Activated CD8-positive, alpha-beta memory T cell treated with anti-CD3 and anti-CD28 coated beads for 48 hours (primary cell): ENCODE measurements around the gene LRMDA.
"Not testable (repeated sequence)": the region's sequence is repeated elsewhere in the genome, so short reads cannot be mapped to it uniquely, and the experiment has no call there.

ENCODE experiments used
- DNase-seq, 3 experiments: peaks; one replicate each; pipeline ENCODE4 v3.0.0-alpha.2; 2020; ENCODE audit warnings: low read depth in 2 of 3, low spot score in 2 of 3

LRMDA gene

DNA sequence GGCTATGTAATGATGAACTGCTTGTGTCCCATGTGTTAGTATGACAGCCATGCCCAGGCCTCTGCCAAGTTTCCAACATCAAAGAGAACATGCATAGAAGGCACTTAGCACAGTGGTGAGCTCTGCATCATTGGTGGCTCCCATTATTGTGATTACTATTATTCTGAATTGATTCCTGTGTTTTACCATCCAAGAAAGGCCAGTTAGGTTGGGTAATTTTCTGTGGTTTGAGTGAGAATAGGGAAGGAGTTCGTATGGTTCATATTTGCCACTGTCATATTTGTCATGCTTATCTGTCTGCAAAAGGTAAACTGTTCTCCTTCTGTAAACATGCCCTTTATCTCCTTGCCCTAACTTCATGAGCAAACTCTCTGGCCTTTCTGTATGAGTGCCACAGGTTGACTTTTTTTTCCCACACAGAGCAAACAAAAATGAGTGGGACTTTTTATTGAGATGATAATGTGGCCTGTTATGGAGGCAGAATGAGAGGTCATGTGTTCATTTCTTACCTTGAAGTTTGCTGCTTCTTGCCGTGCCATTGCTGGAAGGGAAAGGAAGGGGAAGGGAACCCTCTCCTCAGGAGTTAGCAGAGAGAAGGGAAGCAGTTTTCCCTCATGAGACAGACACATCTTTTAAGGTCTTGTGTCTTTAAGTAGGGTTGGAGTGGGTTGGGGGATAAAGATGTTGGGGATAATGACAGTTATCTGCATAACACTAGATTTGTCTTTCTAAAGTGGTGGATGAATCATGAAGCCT is 301.9 kb downstream of the LRMDA start:
- DNase-seq: no peak

DNA sequence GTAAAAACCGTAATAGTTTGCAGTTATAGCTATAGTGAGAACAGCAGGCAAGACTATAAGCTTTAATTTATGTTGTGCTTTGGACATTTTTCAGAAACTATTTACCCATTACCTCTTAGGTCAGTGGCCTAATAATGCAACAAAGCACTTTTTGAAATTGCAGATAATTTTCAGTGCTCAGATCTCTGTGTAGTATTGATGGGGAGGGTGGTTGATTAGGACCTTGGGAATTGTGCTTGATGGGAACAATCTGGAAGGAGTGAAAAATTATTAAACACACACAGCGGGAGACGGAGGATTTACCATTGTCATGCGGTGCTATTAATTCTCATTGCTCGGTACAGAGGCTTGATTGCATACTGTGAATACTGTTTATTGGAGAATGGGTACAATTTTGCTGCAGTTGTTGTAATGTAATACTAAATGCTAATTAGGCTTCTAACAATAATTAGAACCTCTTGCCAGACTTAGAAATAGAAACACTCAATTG is 304.8 kb downstream of the LRMDA start:
- DNase-seq: no peak

DNA sequence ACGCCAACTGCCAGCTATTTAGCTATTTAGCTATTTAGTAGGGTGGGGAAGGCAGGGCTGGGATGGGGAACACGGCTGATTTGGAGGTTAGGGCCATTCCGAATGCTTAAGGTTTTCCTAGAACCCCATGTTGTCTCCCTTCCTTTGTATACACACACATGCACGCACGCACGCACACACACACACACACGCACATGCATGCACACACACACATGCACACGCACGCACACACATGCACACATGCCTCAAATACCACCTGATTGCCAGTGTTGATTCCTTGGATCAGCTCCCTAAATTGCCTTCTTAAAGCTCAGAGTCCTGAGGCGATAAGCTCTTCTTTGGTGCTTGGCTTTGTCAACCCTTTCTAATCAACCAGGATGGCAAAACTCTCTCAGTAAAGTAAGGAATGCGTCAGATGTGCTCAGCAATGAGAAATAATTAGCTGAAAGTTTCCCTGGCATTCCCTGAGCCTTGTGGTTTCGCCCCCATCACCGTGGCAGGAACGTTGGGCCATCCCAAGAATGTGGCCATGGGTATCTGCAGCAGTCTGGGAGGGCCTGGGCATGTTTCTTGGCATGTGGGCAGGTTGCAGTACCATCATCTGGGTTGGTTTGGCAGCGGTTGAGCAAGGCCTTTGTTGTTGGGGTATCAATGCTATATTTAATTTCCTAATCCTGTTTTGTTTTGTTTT is 305.6 kb downstream of the LRMDA start:
- no peak for DNase-seq

DNA sequence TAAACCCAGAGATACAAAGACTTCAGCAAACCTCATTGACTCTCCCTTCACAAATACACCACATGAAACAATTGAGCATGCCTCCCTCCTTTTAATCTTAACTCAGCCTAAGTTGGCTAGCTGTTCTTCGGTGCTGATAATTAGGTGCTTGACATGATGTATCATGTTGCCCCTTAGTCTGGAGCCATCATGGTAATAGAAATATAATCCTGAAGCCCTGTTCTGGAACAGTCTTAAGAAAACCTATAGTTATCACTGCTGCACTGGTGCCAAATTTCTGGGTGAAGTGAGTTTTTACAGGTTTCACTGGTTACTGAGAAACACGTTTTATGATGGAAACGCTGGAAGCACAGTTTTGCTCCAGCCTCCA is 306.1 kb downstream of the LRMDA start:
- no peak for DNase-seq

DNA sequence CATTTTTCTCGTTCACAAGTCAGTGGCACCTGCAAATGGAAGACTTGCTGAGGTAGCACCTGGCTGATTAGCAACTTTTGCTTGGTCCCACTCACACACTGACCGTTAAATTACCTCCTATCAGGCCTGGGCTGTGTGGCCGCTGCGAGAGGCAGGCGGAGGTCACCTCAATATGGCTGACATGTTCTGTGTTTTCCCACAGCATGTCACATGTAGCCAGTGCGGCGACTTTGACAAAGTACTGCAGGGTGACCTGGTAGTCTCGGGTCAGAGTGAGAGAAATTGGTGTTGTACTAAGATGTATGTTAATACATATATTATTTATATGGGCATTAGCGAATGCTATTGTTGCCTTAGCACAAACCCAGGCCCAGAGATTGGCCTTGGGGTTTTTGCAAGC is 307.5 kb downstream of the LRMDA start:
- no peak for DNase-seq

DNA sequence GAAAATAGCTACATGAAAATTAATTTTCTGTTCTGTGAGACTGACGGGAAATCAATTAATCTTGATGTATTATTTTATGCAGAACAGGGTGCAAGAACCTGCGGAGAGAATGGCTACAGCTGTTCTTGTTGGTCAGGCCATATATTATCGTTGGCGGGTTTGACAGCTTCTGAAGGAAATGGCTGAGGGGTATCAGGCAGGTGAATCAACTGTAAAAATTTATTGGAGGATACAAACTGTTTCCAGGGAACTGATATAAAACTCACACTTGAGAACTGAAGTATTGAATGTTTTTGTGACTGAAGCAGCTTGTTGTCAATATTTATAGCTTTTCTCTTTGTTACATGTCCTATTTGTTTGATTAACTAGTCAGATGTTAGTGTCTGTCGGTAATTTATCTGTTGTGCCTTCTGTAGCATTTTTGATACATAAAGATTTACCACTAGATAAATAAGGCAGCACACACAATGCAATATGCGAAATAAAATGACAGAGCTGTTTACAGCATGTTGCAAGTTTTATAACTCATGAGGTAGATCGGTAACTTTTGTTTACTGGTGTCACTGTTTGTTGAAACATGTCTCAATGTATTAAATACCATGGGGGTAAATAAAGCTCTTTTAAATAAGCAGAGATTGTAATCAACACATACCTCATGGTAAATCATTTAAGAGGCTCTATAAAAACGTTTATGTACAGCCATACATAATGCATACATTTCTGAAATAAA is 308.2 kb downstream of the LRMDA start:
- DNase-seq: no peak

DNA sequence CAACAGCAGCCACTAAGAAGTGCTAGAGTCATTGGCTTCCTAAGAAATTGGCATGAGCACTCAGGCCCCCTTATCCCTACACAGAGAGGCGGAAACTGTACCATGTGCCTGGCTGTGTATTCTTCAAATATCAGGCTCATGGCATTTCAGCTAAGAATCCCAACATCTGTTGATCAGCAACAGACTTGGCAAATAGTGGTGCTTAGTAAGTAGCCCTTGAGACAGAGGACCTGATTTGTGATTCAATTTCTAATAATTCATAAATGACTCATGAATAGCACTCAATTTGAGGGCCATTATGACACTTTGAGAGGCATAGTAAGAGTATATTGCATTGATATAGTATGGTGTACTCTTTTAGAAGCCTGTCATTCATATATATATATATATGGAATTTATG is 309.1 kb downstream of the LRMDA start:
- DNase-seq: no peak

DNA sequence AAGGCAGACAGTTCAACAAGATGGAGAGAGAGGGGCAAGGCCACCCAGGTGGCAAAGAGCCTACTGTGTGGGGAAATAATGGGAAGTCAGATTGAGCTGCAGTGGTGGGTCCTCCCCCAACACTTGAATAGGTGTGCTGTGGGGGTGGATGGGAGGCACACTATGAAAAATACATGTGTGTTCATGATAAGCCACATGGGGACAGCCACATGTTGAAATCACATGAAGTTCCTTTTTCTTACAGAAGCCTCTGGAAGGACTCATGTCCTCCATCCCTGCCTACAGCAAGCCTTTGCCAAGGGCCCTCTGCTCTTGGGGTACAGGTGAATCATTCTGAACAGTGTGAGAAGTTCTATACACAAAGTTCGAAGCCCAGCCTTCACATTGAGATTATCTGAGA is 310.9 kb downstream of the LRMDA start:
- DNase-seq: no peak

DNA sequence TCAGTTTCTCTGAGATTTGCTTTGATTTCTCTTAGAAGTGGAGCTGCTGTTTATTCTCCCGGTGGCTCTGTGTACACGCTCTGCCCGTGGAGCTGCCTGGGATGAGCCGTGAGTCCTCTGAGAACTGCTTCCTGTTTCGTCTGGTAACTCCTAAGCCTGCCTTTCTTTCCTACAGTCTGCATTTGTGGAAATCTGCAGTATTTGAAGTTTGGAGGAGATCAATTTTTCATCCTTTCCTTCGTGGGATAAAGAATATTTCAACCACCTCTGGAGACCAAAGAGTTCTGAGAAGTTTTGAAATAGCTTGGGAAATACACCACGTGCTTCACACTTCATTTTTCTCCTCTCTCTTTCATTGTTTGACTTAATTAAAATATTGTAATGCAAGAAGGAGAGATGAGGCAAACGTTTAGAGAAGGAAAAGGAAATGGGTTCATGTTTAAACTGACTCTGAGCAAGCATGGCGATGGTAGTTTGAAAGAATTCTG is 311.9 kb downstream of the LRMDA start:
- DNase-seq: no peak

DNA sequence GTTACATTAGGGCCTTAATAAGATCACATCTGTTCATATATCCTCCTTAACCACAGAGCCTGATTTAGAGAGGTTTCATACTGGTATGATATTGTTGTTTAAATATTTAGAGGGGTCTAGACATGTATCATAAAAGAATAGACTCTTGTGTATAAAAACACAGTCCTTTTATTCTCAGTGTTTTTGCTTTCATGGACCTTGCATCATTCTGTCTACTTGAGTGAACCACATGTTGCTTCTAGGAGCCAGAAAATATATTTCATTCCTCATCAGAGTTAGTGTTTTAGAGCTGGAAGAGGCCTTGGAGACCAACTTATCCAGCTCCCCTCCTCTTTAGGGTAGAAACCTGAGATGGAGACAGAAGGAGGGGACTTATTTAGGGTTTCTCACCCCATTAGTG is 312.8 kb downstream of the LRMDA start:
- no peak for DNase-seq

DNA sequence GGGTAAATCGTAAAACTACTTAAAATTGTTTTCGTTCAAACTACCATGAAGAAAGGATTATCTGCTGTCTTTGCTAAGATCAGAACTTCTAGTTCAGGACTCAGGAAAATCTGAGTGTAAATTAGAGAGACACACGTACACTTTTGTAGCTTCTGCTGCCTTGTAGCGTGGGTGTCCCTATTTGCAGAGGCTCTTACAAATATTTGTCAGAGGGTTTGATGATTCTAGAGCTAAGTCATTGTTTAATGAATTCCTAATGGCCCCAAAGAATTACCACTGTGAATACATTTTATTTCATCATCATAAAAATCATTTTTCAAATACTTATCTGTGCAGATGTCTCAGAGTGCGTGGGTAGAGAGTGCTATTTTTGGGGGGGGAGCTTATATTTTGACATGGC is 314.9 kb downstream of the LRMDA start:
- DNase-seq: no peak

DNA sequence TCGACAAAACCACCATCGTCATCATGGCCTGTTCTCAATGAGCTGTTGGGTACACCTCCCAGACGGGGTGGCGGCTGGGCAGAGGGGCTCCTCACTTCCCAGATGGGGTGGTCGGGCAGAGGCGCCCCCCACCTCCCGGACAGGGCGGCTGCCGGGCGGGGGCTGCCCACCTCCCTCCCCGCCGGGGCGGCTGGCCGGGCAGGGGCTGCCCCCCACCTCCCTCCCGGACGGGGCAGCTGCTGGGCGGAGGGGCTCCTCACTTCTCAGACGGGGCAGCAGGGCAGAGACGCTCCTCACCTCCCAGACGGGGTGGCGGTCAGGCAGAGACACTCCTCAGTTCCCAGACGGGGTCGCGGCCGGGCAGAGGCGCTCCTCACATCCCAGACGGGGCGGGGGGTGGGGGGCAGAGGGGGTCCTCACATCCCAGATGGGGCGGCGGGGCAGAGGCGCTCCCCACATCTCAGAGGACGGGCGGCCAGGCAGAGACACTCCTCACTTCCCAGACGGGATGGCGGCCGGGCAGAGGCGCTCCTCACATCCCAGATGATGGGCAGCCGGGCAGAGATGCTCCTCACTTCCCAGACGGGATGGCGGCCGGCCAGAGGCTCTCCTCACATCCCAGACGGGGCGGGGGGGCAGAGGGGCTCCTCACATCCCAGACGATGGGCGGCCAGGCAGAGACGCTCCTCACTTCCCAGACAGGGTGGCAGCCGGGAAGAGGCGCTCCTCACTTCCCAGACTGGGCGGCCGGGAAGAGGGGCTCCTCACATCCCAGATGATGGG is 318.9 kb downstream of the LRMDA start:
- not testable (repeated sequence) for DNase-seq

DNA sequence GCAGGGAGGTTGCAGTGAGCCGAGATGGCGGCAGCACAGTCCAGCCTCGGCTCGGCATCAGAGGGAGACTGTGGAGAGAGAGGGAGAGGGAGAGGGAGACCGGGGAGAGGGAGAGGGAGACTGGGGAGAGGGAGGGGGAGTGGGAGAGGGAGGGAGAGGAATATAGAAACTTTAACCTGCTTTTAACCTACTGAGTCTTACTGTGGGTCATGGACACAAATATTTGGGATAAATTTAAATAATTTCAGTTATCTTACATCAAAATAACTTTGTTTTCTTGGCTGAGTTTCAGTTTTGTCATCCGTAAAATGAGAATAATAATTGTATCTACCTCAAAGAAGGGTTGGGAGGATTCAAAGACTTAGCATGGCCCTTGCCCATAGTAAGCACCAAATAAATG is 319.8 kb downstream of the LRMDA start:
- no peak for DNase-seq

DNA sequence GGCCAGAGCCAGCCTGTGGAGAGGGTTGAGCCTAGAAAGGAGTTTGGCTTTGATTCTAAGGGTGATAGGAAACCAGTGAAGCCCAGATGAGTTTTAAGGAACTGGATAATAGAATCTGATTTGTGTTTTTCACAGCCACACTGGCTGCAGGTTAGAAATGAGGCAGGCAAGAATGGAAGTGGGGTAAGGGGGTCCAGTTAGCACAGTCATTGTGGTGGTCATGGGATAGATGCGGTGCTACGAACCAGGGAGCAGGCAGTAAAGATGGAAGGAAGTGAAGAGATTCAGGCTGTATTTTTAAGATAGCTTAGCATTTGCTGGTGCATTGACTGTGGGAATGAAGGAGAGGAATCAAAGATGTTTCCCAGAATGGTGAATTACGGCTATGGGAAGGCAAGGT is 322.2 kb downstream of the LRMDA start:
- DNase-seq: no peak

DNA sequence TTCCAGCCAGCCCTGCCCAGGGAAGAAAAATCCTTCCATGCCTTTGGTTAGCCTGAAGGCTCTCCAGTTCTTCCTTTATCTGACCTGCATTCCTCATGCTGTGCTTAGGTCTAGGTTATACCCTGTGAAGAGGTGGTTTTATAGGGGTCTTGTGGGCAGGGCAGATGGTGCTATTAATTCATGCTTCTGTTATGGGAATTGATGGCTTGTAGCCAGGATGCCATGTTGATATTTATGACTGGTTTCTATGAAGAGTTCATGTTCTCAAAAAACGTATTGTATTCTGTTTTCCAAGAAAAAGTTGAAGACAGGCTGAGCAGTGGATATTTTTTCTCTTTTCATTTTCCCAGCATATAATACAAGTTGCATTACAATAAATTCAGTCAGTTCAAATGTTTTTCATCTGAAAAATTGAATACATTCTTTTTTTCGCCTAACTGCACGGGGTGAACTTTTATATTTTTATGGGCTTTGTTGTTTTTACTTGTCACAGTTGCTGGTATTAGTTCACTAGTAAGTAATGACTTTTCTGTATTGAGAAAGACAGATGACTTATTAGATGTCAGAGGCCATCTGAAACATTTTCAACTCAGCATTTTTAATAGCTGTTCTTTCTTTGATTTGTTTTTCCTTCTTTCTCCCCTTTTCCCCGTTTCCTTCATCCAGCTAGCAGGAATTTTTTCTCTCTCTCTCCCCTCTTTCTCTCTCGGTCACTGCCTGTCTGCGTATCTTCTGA is 322.8 kb downstream of the LRMDA start:
- DNase-seq: no peak

DNA sequence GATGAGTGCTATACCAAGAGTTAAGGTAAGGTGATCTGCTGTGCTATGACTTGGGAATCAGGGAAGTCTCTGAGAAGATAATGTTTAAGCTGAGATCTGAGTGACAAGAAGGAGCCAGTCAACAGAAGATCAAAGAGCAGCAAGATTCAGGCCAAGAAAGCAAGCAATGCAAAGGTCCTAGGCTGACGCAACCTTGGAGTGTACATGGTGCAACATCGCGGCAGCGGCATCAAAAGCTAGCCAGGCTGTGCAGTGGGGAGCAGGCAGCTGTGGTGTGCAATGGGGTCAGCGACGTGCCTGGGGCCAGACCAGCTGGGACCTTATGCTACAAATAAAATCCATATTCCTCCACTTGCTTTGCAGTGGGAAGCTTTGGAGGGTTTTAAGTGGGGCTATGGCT is 324.1 kb downstream of the LRMDA start:
- no peak for DNase-seq

DNA sequence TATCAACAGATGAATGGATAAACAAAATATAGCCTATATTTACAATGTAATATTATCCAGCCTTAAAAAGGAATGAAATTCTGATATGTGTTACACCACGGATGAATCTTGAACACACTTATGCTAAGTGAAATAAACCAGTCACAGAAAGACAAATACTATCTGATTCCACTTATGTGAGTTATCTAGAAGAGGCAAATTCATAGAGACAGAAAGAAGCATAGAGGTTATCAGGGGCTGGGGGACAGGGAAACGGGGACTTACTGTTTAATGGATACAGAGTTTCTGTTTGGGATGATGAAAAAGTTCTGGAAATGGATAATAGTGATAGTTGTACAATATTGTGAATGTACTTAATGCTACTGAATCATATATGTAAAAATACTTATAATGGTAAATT is 329.9 kb downstream of the LRMDA start:
- DNase-seq: no peak

DNA sequence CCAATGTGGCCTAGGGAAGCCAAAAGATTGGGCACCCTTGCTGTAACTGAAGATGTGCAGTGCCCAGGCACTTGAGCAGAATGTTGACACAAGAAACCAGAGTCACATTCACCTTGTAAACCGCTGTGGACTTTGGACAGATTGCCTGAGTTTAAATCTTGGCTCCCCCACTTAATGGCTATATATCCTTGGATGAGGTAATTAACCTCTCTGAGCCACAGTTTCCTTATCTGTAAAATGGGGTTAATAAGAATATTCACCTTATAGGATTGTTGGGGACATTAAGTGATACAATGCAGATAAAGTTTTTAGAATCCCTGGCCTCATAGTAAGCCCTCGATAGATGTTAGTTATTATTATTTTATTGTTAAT is 331.0 kb downstream of the LRMDA start:
- no peak for DNase-seq

DNA sequence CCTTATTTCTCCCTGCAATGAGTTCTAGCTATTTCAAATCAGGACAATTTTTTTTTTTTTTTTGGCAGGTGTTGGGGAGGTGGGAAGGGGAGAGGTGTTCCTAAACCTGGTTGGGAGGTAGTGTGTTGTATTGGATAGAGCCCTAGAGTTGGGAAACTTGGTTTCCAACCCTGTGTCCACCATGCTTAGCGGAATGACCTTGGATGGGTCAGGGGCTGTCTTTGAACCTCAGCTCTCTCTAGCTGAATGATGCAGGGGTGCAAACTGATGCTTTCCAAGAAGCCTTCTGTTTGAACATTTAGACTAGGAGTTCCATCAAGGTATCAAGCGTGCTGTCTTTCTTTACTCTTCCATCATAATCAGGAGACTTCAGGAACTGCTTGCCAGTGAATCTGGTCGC is 332.2 kb downstream of the LRMDA start:
- DNase-seq: no peak

DNA sequence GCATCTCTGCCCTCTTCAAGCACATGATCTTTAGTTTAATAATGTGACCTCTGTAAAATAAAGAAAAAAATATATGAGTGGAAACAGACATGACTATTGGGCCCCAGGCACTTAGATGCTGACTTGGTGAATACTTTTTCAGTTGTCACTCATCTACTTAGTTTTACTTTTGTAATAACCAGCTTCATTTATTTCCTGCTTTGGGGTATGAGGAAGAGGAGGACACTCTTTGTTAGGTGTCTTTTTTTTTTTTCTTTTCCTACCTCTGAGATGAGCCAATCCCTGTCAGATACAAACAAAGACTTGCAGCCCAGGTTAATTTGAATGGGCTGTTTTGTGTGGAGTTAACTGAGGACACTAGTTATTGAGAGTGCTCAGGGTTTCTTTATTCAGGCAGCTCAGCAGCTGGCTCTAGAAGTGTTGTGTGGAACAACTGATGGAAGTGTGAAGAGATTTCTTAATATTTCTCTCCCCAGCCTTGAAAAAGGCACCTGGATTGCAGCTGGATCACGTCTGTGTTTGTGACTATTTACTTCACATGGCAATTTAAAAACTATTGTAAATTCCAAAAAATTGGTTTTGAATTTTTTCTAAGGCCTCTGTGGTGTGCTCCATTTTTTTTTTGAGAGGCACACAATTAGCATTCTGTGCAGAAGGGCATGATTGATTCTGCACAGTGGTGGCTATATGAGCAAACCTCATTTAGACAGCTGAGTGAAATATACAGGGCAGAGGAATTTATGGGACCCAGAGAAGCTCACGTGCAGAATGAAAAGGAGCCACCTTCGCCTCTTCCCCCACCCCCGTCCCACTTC is 333.8 kb downstream of the LRMDA start:
- no peak for DNase-seq
